ENCODE data around the gene HYLS1.
"Not testable (repeated sequence)": the region's sequence is repeated elsewhere in the genome, so short reads cannot be mapped to it uniquely, and the experiment has no call there.

Gene HYLS1

GRCh38 chr11:125902927-125903710 lies 15.7 kb downstream of the HYLS1 start, which contains the start of gene PUS3:
PUS3 (minus strand) TSS chr11:125903206; CDS start chr11:125896284, 6,922 bp downstream.
- peak; percentile 77 to 89 (median 89) for DNase-seq
- Histone ChIP-seq H3K27me3 (replicated peaks in 2 of 5; ENCODE audit: control insufficient read depth in 4 of 5, insufficient read depth in 5 of 5, low read length in 4 of 5) (peaks cover 10 to 33% (median 14%) of the 10 kb centered on the region in 5 experiments), H3K36me3 (ENCODE audit: control insufficient read depth in 4 of 4, insufficient read depth in 4 of 4, low read length in 3 of 4) (peaks cover 0 to 18% (median 10%) of the 10 kb centered on the region in 4 experiments), H3K27ac (ENCODE audit: insufficient read depth in 1 of 2, low read depth in 1 of 2, low read length in 2 of 2, poor library complexity in 1 of 2, severe bottlenecking in 2 of 2) (peak within 1 kb of the TSS; percentile 41 to 82), H3K9me3 (ENCODE audit: control extremely low read depth in 1 of 5, control insufficient read depth in 4 of 5, insufficient read depth in 2 of 5, low read depth in 1 of 5, low read length in 4 of 5) (peaks cover 0 to 3% (median 2%) of the 10 kb centered on the region in 5 experiments), H3K4me3 (ENCODE audit: control insufficient read depth in 1 of 7, extremely low read depth in 1 of 7, insufficient read depth in 4 of 7, low read depth in 2 of 7, low read length in 6 of 7) (peak within 1 kb of the TSS; percentile 43 to 100 (median 90)), H3K4me1 (ENCODE audit: control extremely low read depth in 1 of 4, control insufficient read depth in 4 of 4, insufficient read depth in 4 of 4, low read length in 3 of 4) (peaks cover 3 to 24% (median 19%) of the 10 kb centered on the region in 4 experiments)
- ChIA-PET CTCF (interaction anchor here (1.3 kb wide), 3 partner anchors 15 to 277 kb away, joined by 3 to 5 read pairs (median 3); partner anchors contain the start of gene HYLS1), POLR2A (interaction anchor here (1.0 kb wide), 1 partner anchor 16 kb away, joined by 9 read pairs; the partner anchor contains the start of gene HYLS1)
- WGBS (ENCODE audit: insufficient coverage): 2% methylated on average over 10 of the region's 31 CpGs

- ChIA-PET POLR2A (interaction anchor here (0.5 kb wide), 1 partner anchor 318 kb away, joined by 3 read pairs; no protein-coding TSS in a partner anchor), CTCF (interaction anchor here (1.3 kb wide), 2 partner anchors 16 to 278 kb away, joined by 3 to 5 read pairs; partner anchors contain the start of gene HYLS1)
- no peak within 1 kb of the TSS for H3K27ac ChIP-seq (ENCODE audit: insufficient read depth in 1 of 2, low read depth in 1 of 2, low read length in 2 of 2, poor library complexity in 1 of 2, severe bottlenecking in 2 of 2)
- H3K27me3 ChIP-seq (replicated peaks in 2 of 5; ENCODE audit: control insufficient read depth in 4 of 5, insufficient read depth in 5 of 5, low read length in 4 of 5): peaks cover 10 to 39% (median 17%) of the 10 kb centered on the region in 5 experiments
- peaks cover 0 to 16% (median 9%) of the 10 kb centered on the region in 4 experiments for H3K36me3 ChIP-seq (ENCODE audit: control insufficient read depth in 4 of 4, insufficient read depth in 4 of 4, low read length in 3 of 4)
- peak within 1 kb of the TSS; percentile 43 to 100 (median 90) for H3K4me3 ChIP-seq (ENCODE audit: control insufficient read depth in 1 of 7, extremely low read depth in 1 of 7, insufficient read depth in 4 of 7, low read depth in 2 of 7, low read length in 6 of 7)
- H3K9me3 ChIP-seq (ENCODE audit: control extremely low read depth in 1 of 5, control insufficient read depth in 4 of 5, insufficient read depth in 2 of 5, low read depth in 1 of 5, low read length in 4 of 5): peaks cover 0 to 3% (median 2%) of the 10 kb centered on the region in 5 experiments
- WGBS (ENCODE audit: insufficient coverage): 2% methylated on average over 56 of the region's 81 CpGs
- DNase-seq: peak; percentile 23 to 58 (median 52)
- peaks cover 3 to 24% (median 19%) of the 10 kb centered on the region in 4 experiments for H3K4me1 ChIP-seq (ENCODE audit: control extremely low read depth in 1 of 4, control insufficient read depth in 4 of 4, insufficient read depth in 4 of 4, low read length in 3 of 4)
Measured at GRCh38 chr11:125903711-125904659, 16.5 kb downstream of the HYLS1 start, which contains the start of gene DDX25. DDX25 (plus strand) TSS chr11:125904508; CDS start chr11:125904518, 10 bp downstream.

- Histone ChIP-seq H3K4me1 (ENCODE audit: control extremely low read depth in 1 of 4, control insufficient read depth in 4 of 4, insufficient read depth in 4 of 4, low read length in 3 of 4) (peaks cover 3 to 24% (median 19%) of the 10 kb centered on the region in 4 experiments), H3K9me3 (ENCODE audit: control extremely low read depth in 1 of 5, control insufficient read depth in 4 of 5, insufficient read depth in 2 of 5, low read depth in 1 of 5, low read length in 4 of 5) (peaks cover 0 to 3% (median 2%) of the 10 kb centered on the region in 5 experiments), H3K4me3 (ENCODE audit: control insufficient read depth in 1 of 7, extremely low read depth in 1 of 7, insufficient read depth in 4 of 7, low read depth in 2 of 7, low read length in 6 of 7) (peak overlapping the region in 5 of 7 experiments; percentile 17 to 100 (median 85)), H3K36me3 (ENCODE audit: control insufficient read depth in 4 of 4, insufficient read depth in 4 of 4, low read length in 3 of 4) (peaks cover 0 to 9% (median 6%) of the 10 kb centered on the region in 4 experiments), H3K27ac (ENCODE audit: insufficient read depth in 1 of 2, low read depth in 1 of 2, low read length in 2 of 2, poor library complexity in 1 of 2, severe bottlenecking in 2 of 2) (no peak overlapping the region), H3K27me3 (replicated peaks in 2 of 5; ENCODE audit: control insufficient read depth in 4 of 5, insufficient read depth in 5 of 5, low read length in 4 of 5) (peaks cover 10 to 39% (median 17%) of the 10 kb centered on the region in 5 experiments)
- DNase-seq: no peak
- 54% methylated on average over 7 of the region's 11 CpGs for WGBS (ENCODE audit: insufficient coverage)
- CTCF ChIA-PET: no interaction called here
- POLR2A ChIA-PET: no interaction called here
Measured at GRCh38 chr11:125904678-125905077, 17.2 kb downstream of the HYLS1 start.

- Histone ChIP-seq H3K27ac (ENCODE audit: insufficient read depth in 1 of 2, low read depth in 1 of 2, low read length in 2 of 2, poor library complexity in 1 of 2, severe bottlenecking in 2 of 2) (no peak overlapping the region), H3K9me3 (ENCODE audit: control extremely low read depth in 1 of 5, control insufficient read depth in 4 of 5, insufficient read depth in 2 of 5, low read depth in 1 of 5, low read length in 4 of 5) (no peaks in the 10 kb centered on the region), H3K27me3 (replicated peaks in 2 of 5; ENCODE audit: control insufficient read depth in 4 of 5, insufficient read depth in 5 of 5, low read length in 4 of 5) (peaks cover 4 to 26% (median 9%) of the 10 kb centered on the region in 5 experiments), H3K4me3 (ENCODE audit: control insufficient read depth in 1 of 7, extremely low read depth in 1 of 7, insufficient read depth in 4 of 7, low read depth in 2 of 7, low read length in 6 of 7) (no peak overlapping the region), H3K36me3 (ENCODE audit: control insufficient read depth in 4 of 4, insufficient read depth in 4 of 4, low read length in 3 of 4) (no peaks in the 10 kb centered on the region), H3K4me1 (ENCODE audit: control extremely low read depth in 1 of 4, control insufficient read depth in 4 of 4, insufficient read depth in 4 of 4, low read length in 3 of 4) (no peaks in the 10 kb centered on the region)
- WGBS (ENCODE audit: insufficient coverage): 100% methylated on average over 1 of the region's 8 CpGs
- no peak for DNase-seq
- CTCF ChIA-PET: interaction anchor here (0.6 to 2.7 kb wide), 2 partner anchors 13 to 413 kb away, joined by 3 to 8 read pairs; no protein-coding TSS in a partner anchor
- POLR2A ChIA-PET: interaction anchor here (0.6 kb wide), 1 partner anchor 19 kb away, joined by 3 read pairs; no protein-coding TSS in a partner anchor
Measured at GRCh38 chr11:125910226-125910849, 22.9 kb downstream of the HYLS1 start.

GRCh38 chr11:125914601-125915000 lies 27.1 kb downstream of the HYLS1 start:
- H3K27me3 ChIP-seq (replicated peaks in 2 of 5; ENCODE audit: control insufficient read depth in 4 of 5, insufficient read depth in 5 of 5, low read length in 4 of 5); CTCF ChIA-PET; H3K4me1 ChIP-seq (ENCODE audit: control extremely low read depth in 1 of 4, control insufficient read depth in 4 of 4, insufficient read depth in 4 of 4, low read length in 3 of 4); H3K4me3 ChIP-seq (ENCODE audit: control insufficient read depth in 1 of 7, extremely low read depth in 1 of 7, insufficient read depth in 4 of 7, low read depth in 2 of 7, low read length in 6 of 7); DNase-seq; H3K27ac ChIP-seq (ENCODE audit: insufficient read depth in 1 of 2, low read depth in 1 of 2, low read length in 2 of 2, poor library complexity in 1 of 2, severe bottlenecking in 2 of 2); H3K9me3 ChIP-seq (ENCODE audit: control extremely low read depth in 1 of 5, control insufficient read depth in 4 of 5, insufficient read depth in 2 of 5, low read depth in 1 of 5, low read length in 4 of 5); POLR2A ChIA-PET; H3K36me3 ChIP-seq (ENCODE audit: control insufficient read depth in 4 of 4, insufficient read depth in 4 of 4, low read length in 3 of 4): not testable (repeated sequence)
- WGBS (ENCODE audit: insufficient coverage): 100% methylated on average over 3 of the region's 3 CpGs

GRCh38 chr11:125916683-125917347 lies 29.3 kb downstream of the HYLS1 start:
- CTCF ChIA-PET: interaction anchor here (1.4 to 3.4 kb wide), 3 partner anchors 11 to 277 kb away, joined by 3 to 15 read pairs (median 4); no protein-coding TSS in a partner anchor
- POLR2A ChIA-PET: no interaction called here

More at GRCh38 chr11:125916683-125917347, 29.3 kb downstream of the HYLS1 start:
- Histone ChIP-seq H3K36me3 (ENCODE audit: control insufficient read depth in 4 of 4, insufficient read depth in 4 of 4, low read length in 3 of 4) (no peaks in the 10 kb centered on the region), H3K4me1 (ENCODE audit: control extremely low read depth in 1 of 4, control insufficient read depth in 4 of 4, insufficient read depth in 4 of 4, low read length in 3 of 4) (no peaks in the 10 kb centered on the region), H3K9me3 (ENCODE audit: control extremely low read depth in 1 of 5, control insufficient read depth in 4 of 5, insufficient read depth in 2 of 5, low read depth in 1 of 5, low read length in 4 of 5) (no peaks in the 10 kb centered on the region), H3K27me3 (replicated peaks in 2 of 5; ENCODE audit: control insufficient read depth in 4 of 5, insufficient read depth in 5 of 5, low read length in 4 of 5) (peaks cover 0 to 8% (median 7%) of the 10 kb centered on the region in 5 experiments), H3K4me3 (ENCODE audit: control insufficient read depth in 1 of 7, extremely low read depth in 1 of 7, insufficient read depth in 4 of 7, low read depth in 2 of 7, low read length in 6 of 7) (no peak overlapping the region), H3K27ac (ENCODE audit: insufficient read depth in 1 of 2, low read depth in 1 of 2, low read length in 2 of 2, poor library complexity in 1 of 2, severe bottlenecking in 2 of 2) (no peak overlapping the region)
- 92% methylated on average over 11 of the region's 12 CpGs for WGBS (ENCODE audit: insufficient coverage)
- no peak for DNase-seq

Measured in common myeloid progenitor, CD34-positive (primary cell).